ENCODE measurements around the gene PSME3IP1.

Gene PSME3IP1

DNA sequence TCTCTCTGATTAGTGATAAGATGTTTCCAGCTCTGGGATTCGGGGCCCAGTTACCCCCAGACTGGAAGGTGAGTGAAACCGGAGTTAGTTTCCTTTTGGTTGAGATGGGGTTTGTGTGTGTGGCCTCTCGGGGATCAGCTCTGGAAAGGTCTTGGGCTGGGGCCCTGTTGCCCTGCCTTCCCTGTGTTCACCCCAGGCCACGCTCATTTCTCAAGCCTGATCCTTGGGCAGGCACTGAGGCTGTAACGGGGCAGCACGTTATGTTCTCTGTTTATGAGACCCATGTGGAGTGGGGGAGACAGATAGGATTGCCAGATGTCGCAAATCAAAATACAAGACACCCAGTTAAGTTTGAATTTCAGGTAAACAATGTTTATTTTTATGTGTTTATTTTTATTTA, 58.0 kb downstream of the PSME3IP1 start:
- TF ChIP-seq TAF1 (IDR thresholded peaks at IDR 0.05; ENCODE audit: low read depth) (no peak), TEAD4 (IDR thresholded peaks at IDR 0.05) (no peak), CREB1 (IDR thresholded peaks at IDR 0.05; ENCODE audit: low read depth) (no peak), FOXM1 (IDR thresholded peaks at IDR 0.05; ENCODE audit: borderline replicate concordance, low read depth) (no peak), NFIC (IDR thresholded peaks at IDR 0.05) (no peak), RAD21 (IDR thresholded peaks at IDR 0.05; ENCODE audit: low read depth) (no peak), YY1 (IDR thresholded peaks at IDR 0.05; ENCODE audit: low read depth) (no peak)
- TF ChIP-seq, protein P1, sequence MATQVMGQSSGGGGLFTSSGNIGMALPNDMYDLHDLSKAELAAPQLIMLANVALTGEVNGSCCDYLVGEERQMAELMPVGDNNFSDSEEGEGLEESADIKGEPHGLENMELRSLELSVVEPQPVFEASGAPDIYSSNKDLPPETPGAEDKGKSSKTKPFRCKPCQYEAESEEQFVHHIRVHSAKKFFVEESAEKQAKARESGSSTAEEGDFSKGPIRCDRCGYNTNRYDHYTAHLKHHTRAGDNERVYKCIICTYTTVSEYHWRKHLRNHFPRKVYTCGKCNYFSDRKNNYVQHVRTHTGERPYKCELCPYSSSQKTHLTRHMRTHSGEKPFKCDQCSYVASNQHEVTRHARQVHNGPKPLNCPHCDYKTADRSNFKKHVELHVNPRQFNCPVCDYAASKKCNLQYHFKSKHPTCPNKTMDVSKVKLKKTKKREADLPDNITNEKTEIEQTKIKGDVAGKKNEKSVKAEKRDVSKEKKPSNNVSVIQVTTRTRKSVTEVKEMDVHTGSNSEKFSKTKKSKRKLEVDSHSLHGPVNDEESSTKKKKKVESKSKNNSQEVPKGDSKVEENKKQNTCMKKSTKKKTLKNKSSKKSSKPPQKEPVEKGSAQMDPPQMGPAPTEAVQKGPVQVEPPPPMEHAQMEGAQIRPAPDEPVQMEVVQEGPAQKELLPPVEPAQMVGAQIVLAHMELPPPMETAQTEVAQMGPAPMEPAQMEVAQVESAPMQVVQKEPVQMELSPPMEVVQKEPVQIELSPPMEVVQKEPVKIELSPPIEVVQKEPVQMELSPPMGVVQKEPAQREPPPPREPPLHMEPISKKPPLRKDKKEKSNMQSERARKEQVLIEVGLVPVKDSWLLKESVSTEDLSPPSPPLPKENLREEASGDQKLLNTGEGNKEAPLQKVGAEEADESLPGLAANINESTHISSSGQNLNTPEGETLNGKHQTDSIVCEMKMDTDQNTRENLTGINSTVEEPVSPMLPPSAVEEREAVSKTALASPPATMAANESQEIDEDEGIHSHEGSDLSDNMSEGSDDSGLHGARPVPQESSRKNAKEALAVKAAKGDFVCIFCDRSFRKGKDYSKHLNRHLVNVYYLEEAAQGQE (IDR thresholded peaks at IDR 0.05; ENCODE audit: low read depth): no peak

DNA sequence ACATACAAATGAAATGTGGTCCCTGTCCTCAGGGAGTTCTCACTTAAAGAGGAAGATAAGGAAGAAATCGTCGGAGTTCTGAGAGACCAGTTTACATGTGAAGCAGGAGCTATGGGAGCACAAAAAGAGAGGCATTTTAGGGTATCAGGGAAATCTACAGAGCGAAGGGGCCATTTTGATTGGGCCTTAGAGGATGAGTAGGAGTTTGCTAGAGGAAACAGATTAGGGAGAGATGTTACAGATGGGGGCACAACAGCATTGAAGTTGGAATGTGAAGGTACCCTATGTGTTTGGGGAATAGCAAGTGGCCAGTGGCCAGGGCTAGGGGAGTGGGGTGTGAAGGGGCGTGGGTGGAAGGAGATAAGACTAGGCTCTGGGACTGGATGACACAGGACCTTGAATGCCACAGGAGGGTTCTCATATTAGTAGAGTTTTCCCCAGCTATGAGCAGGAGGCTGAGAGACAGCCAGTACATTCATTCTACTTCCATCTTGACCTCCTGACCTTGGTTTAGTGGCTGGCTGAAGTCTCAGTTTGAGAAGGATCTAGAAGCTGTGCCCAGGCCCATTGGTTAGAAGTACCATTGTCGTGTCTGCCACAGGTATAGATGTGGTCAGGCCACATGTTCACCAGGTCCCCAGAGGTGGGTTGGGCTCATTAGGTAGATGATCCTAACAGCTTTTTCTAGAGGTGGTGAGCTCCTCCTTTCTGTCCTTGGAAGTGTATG, 58.6 kb downstream of the PSME3IP1 start:
- TF ChIP-seq TEAD4 (IDR thresholded peaks at IDR 0.05): no peak
- no peak for TF ChIP-seq FOXM1 (IDR thresholded peaks at IDR 0.05; ENCODE audit: borderline replicate concordance, low read depth)
- TF ChIP-seq CREB1 (IDR thresholded peaks at IDR 0.05; ENCODE audit: low read depth): no peak
- TF ChIP-seq YY1 (IDR thresholded peaks at IDR 0.05; ENCODE audit: low read depth): no peak
- TF ChIP-seq CEBPB (IDR thresholded peaks at IDR 0.05): no peak

DNA sequence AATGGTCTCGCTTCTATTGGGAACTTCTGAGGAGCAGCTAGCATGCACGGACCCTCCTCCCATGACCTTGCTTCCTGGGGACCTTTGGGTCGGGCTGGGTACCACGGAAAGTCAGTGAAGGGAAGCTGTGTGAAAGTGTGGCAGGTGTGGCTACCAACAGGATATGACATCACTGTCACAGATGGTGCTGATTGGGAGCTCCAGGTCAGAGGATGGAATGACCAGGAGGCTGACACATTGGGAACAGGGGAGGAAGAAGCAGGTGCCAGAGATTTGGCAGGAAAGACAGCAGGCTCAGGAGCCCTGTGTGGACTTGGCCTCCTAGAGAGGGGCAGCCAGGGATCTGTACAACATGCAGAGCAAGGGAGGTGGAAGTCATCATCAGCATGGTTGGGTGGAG, 59.4 kb downstream of the PSME3IP1 start:
- TF ChIP-seq NFIC (IDR thresholded peaks at IDR 0.05) (no peak), TEAD4 (IDR thresholded peaks at IDR 0.05) (no peak), YY1 (IDR thresholded peaks at IDR 0.05; ENCODE audit: low read depth) (no peak), RAD21 (IDR thresholded peaks at IDR 0.05; ENCODE audit: low read depth) (no peak), CREB1 (IDR thresholded peaks at IDR 0.05; ENCODE audit: low read depth) (no peak), ZBTB7A (IDR thresholded peaks at IDR 0.05; ENCODE audit: low read depth) (no peak), FOXM1 (IDR thresholded peaks at IDR 0.05; ENCODE audit: borderline replicate concordance, low read depth) (no peak), EP300 (IDR thresholded peaks at IDR 0.05; ENCODE audit: borderline replicate concordance) (no peak), TCF12 (IDR thresholded peaks at IDR 0.05; ENCODE audit: low read depth) (no peak), TAF1 (IDR thresholded peaks at IDR 0.05; ENCODE audit: low read depth) (no peak)
- TF ChIP-seq, protein P2, sequence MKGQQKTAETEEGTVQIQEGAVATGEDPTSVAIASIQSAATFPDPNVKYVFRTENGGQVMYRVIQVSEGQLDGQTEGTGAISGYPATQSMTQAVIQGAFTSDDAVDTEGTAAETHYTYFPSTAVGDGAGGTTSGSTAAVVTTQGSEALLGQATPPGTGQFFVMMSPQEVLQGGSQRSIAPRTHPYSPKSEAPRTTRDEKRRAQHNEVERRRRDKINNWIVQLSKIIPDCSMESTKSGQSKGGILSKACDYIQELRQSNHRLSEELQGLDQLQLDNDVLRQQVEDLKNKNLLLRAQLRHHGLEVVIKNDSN (IDR thresholded peaks at IDR 0.05): no peak
- TF ChIP-seq, protein P3, sequence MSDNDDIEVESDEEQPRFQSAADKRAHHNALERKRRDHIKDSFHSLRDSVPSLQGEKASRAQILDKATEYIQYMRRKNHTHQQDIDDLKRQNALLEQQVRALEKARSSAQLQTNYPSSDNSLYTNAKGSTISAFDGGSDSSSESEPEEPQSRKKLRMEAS (IDR thresholded peaks at IDR 0.05): no peak
- TF ChIP-seq, protein P1 (IDR thresholded peaks at IDR 0.05; ENCODE audit: low read depth): no peak

DNA sequence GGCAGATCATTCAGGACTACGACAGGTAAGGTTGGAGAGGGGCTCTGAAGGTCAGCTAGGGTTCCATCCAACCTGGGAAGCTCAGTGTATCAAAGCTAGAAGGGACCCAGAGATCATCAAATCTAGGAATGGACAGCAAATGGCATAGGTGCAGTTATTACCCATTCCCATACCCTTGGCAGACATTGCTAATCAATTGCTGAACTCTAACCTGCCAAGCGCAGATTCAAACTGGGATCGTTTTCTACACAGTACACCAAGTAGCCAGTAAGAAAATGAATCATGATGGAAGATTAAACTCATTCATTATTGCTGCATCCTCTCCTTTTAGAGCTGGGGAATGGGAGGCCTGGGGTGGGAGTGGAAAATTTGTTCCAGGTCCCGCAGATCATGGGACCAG, 59.9 kb downstream of the PSME3IP1 start:
- TF ChIP-seq EP300 (IDR thresholded peaks at IDR 0.05; ENCODE audit: borderline replicate concordance): no peak
- TF ChIP-seq RAD21 (IDR thresholded peaks at IDR 0.05; ENCODE audit: low read depth): no peak
- TF ChIP-seq TEAD4 (IDR thresholded peaks at IDR 0.05): no peak
- no peak for TF ChIP-seq NFIC (IDR thresholded peaks at IDR 0.05)
- TF ChIP-seq, protein P3 (IDR thresholded peaks at IDR 0.05): no peak
- TF ChIP-seq, protein P1 (IDR thresholded peaks at IDR 0.05; ENCODE audit: low read depth): no peak
- TF ChIP-seq YY1 (IDR thresholded peaks at IDR 0.05; ENCODE audit: low read depth): no peak
- TF ChIP-seq TCF12 (IDR thresholded peaks at IDR 0.05; ENCODE audit: low read depth): no peak
- TF ChIP-seq EGR1 (IDR thresholded peaks at IDR 0.05): no peak
- TF ChIP-seq, protein P2 (IDR thresholded peaks at IDR 0.05): no peak
- TF ChIP-seq FOXM1 (IDR thresholded peaks at IDR 0.05; ENCODE audit: borderline replicate concordance, low read depth): no peak
- TF ChIP-seq TAF1 (IDR thresholded peaks at IDR 0.05; ENCODE audit: low read depth): no peak
- no peak for TF ChIP-seq ZBTB7A (IDR thresholded peaks at IDR 0.05; ENCODE audit: low read depth)
- no peak for TF ChIP-seq CREB1 (IDR thresholded peaks at IDR 0.05; ENCODE audit: low read depth)

Measured in Ishikawa (cell line).